Neuronal stem cell (in vitro differentiated cells): ENCODE data around the gene MMADHC.

Experiments
- DNase-seq: peaks from one replicate; pipeline ENCODE4 v3.0.0-alpha.2; 2013; ENCODE audit warnings: low spot score
- H2AFZ ChIP-seq: one replicate; pipeline ENCODE4 v1.6.1; 2013; ENCODE audit warnings: mild to moderate bottlenecking, low read length, inconsistent platforms
- H2AK5ac ChIP-seq: 2 replicates; pipeline ENCODE4 v1.6.1; 2013; ENCODE audit warnings: low read depth, mild to moderate bottlenecking, inconsistent platforms, low read length, moderate library complexity, mixed read lengths
- H2BK120ac ChIP-seq: 2 replicates; pipeline ENCODE4 v1.6.1; 2013; ENCODE audit warnings: low read depth, mild to moderate bottlenecking, inconsistent platforms, low read length, moderate library complexity, mixed read lengths
- H2BK12ac ChIP-seq: one replicate; pipeline ENCODE4 v1.6.1; 2013; ENCODE audit warnings: low read length, inconsistent platforms
- H2BK15ac ChIP-seq: 2 replicates; pipeline ENCODE4 v1.6.1; 2013; ENCODE audit warnings: mild to moderate bottlenecking, low read length, inconsistent platforms, mixed read lengths
- H2BK5ac ChIP-seq: one replicate; pipeline ENCODE4 v1.6.1; 2013; ENCODE audit warnings: inconsistent platforms, mild to moderate bottlenecking, low read length, moderate library complexity
- H3K14ac ChIP-seq: one replicate; pipeline ENCODE4 v1.6.1; 2013; ENCODE audit warnings: low read length, inconsistent platforms
- H3K18ac ChIP-seq: 2 replicates; pipeline ENCODE4 v1.6.1; 2013; ENCODE audit warnings: low read length, inconsistent platforms
- H3K23ac ChIP-seq: 2 replicates; pipeline ENCODE4 v1.6.1; 2013; ENCODE audit warnings: low read depth, mild to moderate bottlenecking, mixed read lengths, low read length, inconsistent platforms; ENCODE audit not compliant: poor library complexity
- H3K27ac ChIP-seq: replicated peaks from 3 replicates; pipeline ENCODE4 v1.5.1; 2013; ENCODE audit warnings: low read length, inconsistent platforms
- H3K27me3 ChIP-seq, 3 experiments: 2 replicates each; pipeline ENCODE4 v1.6.1; 2013; ENCODE audit warnings: low read length in 3 of 3, mild to moderate bottlenecking in 2 of 3, inconsistent platforms in 1 of 3, low read depth in 1 of 3, mixed read lengths in 1 of 3, moderate library complexity in 1 of 3; ENCODE audit not compliant: control insufficient read depth in 3 of 3, insufficient read depth in 3 of 3
- H3K36me3 ChIP-seq, 2 donors: replicated peaks in 1 of 2; 2 replicates each; pipeline ENCODE4 v1.6.1; 2013; ENCODE audit warnings: low read length in 2 of 2; ENCODE audit not compliant: control insufficient read depth in 2 of 2, insufficient read depth in 2 of 2
- H3K4ac ChIP-seq: 2 replicates; pipeline ENCODE4 v1.6.1; 2013; ENCODE audit warnings: inconsistent platforms, mild to moderate bottlenecking, low read length, moderate library complexity
- H3K4me1 ChIP-seq, 2 donors: 1 replicate in 1 of 2; 2 replicates in 1 of 2; pipeline ENCODE4 v1.6.1; 2013; ENCODE audit warnings: low read length in 2 of 2, low read depth in 1 of 2; ENCODE audit not compliant: control insufficient read depth in 2 of 2, insufficient read depth in 1 of 2
- H3K4me2 ChIP-seq: one replicate; pipeline ENCODE4 v1.6.1; 2013; ENCODE audit warnings: mild to moderate bottlenecking, low read length, inconsistent platforms; ENCODE audit not compliant: insufficient read depth, poor library complexity, severe bottlenecking
- H3K4me3 ChIP-seq, 2 donors: 2 replicates each; pipeline ENCODE4 v1.5.1; 2013; ENCODE audit warnings: low read length in 2 of 2, mild to moderate bottlenecking in 2 of 2, inconsistent platforms in 1 of 2, moderate library complexity in 1 of 2
- H3K79me1 ChIP-seq: one replicate; pipeline ENCODE4 v1.6.1; 2013; ENCODE audit warnings: low read depth, mild to moderate bottlenecking, inconsistent platforms, low read length, moderate library complexity
- H3K9ac ChIP-seq: one replicate; pipeline ENCODE4 v1.6.1; 2013; ENCODE audit warnings: mild to moderate bottlenecking, low read depth, low read length, inconsistent platforms; ENCODE audit not compliant: poor library complexity
- H3K9me3 ChIP-seq, 2 donors: replicated peaks in 1 of 2; 2 replicates each; pipeline versions ENCODE3 to v1.6.1; 2013; ENCODE audit warnings: low read length in 2 of 2, mild to moderate bottlenecking in 2 of 2, inconsistent platforms in 1 of 2, low read depth in 1 of 2, mixed read lengths in 1 of 2, moderate library complexity in 1 of 2; ENCODE audit not compliant: control insufficient read depth in 2 of 2, insufficient read depth in 1 of 2
- H4K8ac ChIP-seq: one replicate; pipeline ENCODE4 v1.6.1; 2013; ENCODE audit warnings: low read depth, mild to moderate bottlenecking, inconsistent platforms, low read length, moderate library complexity
- H4K91ac ChIP-seq: one replicate; pipeline ENCODE4 v1.6.1; 2013; ENCODE audit warnings: low read length, low read depth, mild to moderate bottlenecking, inconsistent platforms; ENCODE audit not compliant: poor library complexity
- WGBS, 2 donors: extraction: QIAGEN DNeasy Blood & Tissue Kit; methylation state at CpG; one replicate each; pipeline ENCODE4 v1.1.7; 2013; ENCODE audit warnings: missing lambda C conversion rate in 2 of 2, mixed read lengths in 1 of 2; ENCODE audit not compliant: insufficient read length in 2 of 2, insufficient replicate concordance in 1 of 2; ENCODE audit errors: extremely low coverage in 2 of 2; 5-methylcytosine and 5-hydroxymethylcytosine counted together

Gene MMADHC

DNA sequence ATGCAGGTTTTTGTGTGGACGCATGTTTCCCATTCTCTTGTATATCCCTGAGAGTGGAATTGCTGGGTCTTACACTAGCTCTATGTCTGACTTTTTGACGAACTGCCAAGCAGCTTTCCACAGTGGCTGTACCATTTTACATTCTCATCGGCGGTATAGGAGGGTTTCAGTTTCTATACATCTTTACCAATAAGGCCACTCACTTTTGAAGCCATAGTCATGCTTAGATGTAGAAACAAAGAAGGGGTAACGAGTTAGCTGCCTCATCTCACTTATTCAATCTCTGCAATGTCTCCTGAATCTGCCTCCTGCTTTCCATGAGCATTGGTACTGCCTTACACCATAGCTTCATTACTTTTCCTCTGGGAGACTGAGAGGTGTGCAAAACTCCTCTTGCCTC, 47.4 kb downstream of the MMADHC start:
- Histone ChIP-seq H2AFZ (no peak overlapping the region), H3K27me3 (no peaks in the 10 kb centered on the region), H3K27ac (no peak overlapping the region), H2BK5ac (no peak overlapping the region), H2BK15ac (no peak overlapping the region), H3K4ac (no peak overlapping the region), H3K4me1 (no peaks in the 10 kb centered on the region), H2BK12ac (no peak overlapping the region), H3K36me3 (no peaks in the 10 kb centered on the region), H3K23ac (no peak overlapping the region), H2BK120ac (no peak overlapping the region), H3K79me1 (no peaks in the 10 kb centered on the region), H4K8ac (no peak overlapping the region), H3K4me2 (no peak overlapping the region), H3K9ac (no peak overlapping the region), H3K14ac (no peak overlapping the region), H3K18ac (no peak overlapping the region), H4K91ac (no peak overlapping the region), H2AK5ac (no peak overlapping the region), H3K9me3 (no peaks in the 10 kb centered on the region), H3K4me3 (no peak overlapping the region)
- no CpG with 5 or more reads among the region's 5 CpGs for WGBS, 2 donors
- no peak for DNase-seq

DNA sequence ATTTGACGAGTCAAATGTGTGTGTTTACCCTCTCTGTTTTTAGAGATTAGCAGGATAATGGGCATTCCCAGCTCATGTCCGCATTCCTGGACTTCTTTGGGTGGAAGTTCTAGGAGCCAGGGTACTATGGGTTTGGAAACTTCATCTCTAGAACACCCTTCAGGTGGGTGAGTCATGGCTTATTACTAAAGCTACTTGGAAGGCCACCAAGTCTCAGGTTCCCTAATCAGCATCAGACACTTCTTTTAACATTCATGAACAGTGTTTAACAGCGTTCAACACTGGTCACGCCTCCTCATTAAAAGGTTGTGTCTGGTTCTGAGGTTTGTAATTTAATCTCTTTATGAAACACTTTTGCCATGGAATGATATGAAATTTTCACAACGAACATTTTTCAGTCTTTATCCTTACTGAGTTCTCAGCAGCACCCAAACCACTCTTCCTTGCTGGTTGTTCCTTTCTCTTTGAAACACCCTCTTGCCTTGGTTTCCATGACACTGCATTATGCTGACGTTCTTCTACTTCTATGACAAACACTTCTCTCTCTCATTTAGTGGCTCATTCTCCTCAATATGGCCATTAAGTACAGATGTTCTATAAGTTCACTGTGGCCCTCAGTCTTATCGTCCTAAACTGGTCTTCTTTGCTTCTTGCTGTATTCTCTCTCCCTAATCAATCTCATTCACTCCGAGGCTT, 49.3 kb downstream of the MMADHC start:
- Histone ChIP-seq H2AFZ (no peak overlapping the region), H3K9ac (no peak overlapping the region), H2BK5ac (no peak overlapping the region), H3K4me2 (no peak overlapping the region), H3K27ac (no peak overlapping the region), H4K8ac (no peak overlapping the region), H3K36me3 (no peaks in the 10 kb centered on the region), H3K9me3 (no peaks in the 10 kb centered on the region), H2BK15ac (no peak overlapping the region), H2BK12ac (no peak overlapping the region), H3K79me1 (no peaks in the 10 kb centered on the region), H4K91ac (no peak overlapping the region), H2BK120ac (no peak overlapping the region), H3K23ac (no peak overlapping the region), H3K4me3 (no peak overlapping the region), H3K4ac (no peak overlapping the region), H2AK5ac (no peak overlapping the region), H3K14ac (no peak overlapping the region), H3K27me3 (no peaks in the 10 kb centered on the region), H3K4me1 (no peaks in the 10 kb centered on the region), H3K18ac (no peak overlapping the region)
- no peak for DNase-seq
- WGBS, 2 donors: no CpG with 5 or more reads among the region's 8 CpGs

DNA sequence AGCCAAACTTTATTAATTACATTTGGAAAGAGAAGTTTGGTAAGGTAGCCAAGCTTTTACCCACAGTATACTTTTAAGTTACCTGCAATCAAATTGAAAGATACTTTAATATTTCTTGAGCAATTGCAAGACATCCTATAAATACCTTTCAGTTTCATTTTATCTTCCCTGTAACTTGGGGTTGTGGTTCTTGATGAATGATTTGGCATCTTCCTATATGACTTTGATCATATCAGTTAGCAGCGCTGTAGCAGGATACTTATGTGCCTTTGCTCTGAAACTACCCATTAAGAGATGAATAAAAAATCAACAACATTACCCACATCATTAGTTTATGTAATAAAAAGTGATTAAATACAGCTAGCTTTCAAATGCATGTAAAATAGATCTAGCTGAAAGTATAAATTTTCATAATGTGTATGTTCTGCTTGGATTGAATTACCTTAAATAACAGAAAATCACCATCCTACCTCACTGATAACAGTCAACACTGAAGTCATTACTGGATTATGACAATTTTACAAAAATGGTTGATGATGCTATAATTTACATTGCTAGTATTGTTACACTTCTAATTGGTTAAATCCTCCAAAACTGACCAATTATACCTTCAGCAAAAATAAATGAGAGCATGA, 50.4 kb downstream of the MMADHC start:
- Histone ChIP-seq H4K91ac (no peak overlapping the region), H3K18ac (no peak overlapping the region), H3K36me3 (no peaks in the 10 kb centered on the region), H2BK15ac (no peak overlapping the region), H3K79me1 (no peaks in the 10 kb centered on the region), H2BK12ac (no peak overlapping the region), H2BK120ac (no peak overlapping the region), H3K4me3 (no peak overlapping the region), H3K14ac (no peak overlapping the region), H2BK5ac (no peak overlapping the region), H3K9me3 (no peaks in the 10 kb centered on the region), H2AFZ (no peak overlapping the region), H3K23ac (no peak overlapping the region), H3K4me2 (no peak overlapping the region), H2AK5ac (no peak overlapping the region), H3K9ac (no peak overlapping the region), H3K4ac (no peak overlapping the region), H3K4me1 (no peaks in the 10 kb centered on the region), H3K27me3 (no peaks in the 10 kb centered on the region), H4K8ac (no peak overlapping the region), H3K27ac (no peak overlapping the region)
- no peak for DNase-seq
- WGBS, 2 donors: no CpG with 5 or more reads among the region's 1 CpG

GRCh38 chr2:149536649-149537048, 50.9 kb downstream of the MMADHC start:
- Histone ChIP-seq H2AK5ac (no peak overlapping the region), H2BK12ac (no peak overlapping the region), H2BK120ac (no peak overlapping the region), H3K4me2 (no peak overlapping the region), H3K4me1 (no peaks in the 10 kb centered on the region), H3K9ac (no peak overlapping the region), H2BK5ac (no peak overlapping the region), H4K8ac (no peak overlapping the region), H3K27ac (no peak overlapping the region), H3K79me1 (no peaks in the 10 kb centered on the region), H3K4me3 (no peak overlapping the region), H3K18ac (no peak overlapping the region), H3K4ac (no peak overlapping the region), H3K36me3 (no peaks in the 10 kb centered on the region), H3K9me3 (no peaks in the 10 kb centered on the region), H4K91ac (no peak overlapping the region), H2AFZ (no peak overlapping the region), H3K27me3 (no peaks in the 10 kb centered on the region), H3K23ac (no peak overlapping the region), H2BK15ac (no peak overlapping the region), H3K14ac (no peak overlapping the region)
- no peak for DNase-seq
